ENCODE data around the gene CTU1. TPM values are rescaled to one million over a fixed set of nuclear protein-coding genes. Genes with fewer than 3 reads are reported as not detected.

The CTU1 gene
- total RNA-seq, 1 experiment from 2014 or later: 9.3 TPM

GRCh38 chr19:51091895-51092873, 16.0 kb downstream of the CTU1 start:
- DNase-seq (ENCODE audit: low read depth, low spot score) (no peak), ATAC-seq (no peak)
- Histone ChIP-seq H3K36me3 (ENCODE audit: control insufficient read depth, insufficient read depth, low read length) (no peaks in the 10 kb centered on the region), H3K27me3 (ENCODE audit: control insufficient read depth, insufficient read depth, low read length) (no peaks in the 10 kb centered on the region), H3K9me3 (ENCODE audit: control insufficient read depth, insufficient read depth, low read depth, low read length) (no peaks in the 10 kb centered on the region), H3K4me1 (ENCODE audit: control insufficient read depth, insufficient read depth, low read length) (no peaks in the 10 kb centered on the region; the same call in 1 of the 2 replicates), H3K27ac (ENCODE audit: low read length) (no peak overlapping the region), H3K4me3 (ENCODE audit: low read depth in 2 of 2, low read length in 2 of 2) (no peak overlapping the region)
- in situ Hi-C loops (cut with HindIII; ENCODE audit: low pct_unique_long_range_greater_than_20kb, low sequenced_read_pairs) (no loop called here), intact Hi-C loops (cut with micrococcal nuclease; ENCODE audit: unreplicated experiment) (loop anchor here (10.0 kb wide), 1 partner anchor 167 kb away; no protein-coding TSS in a partner anchor)
- ChIA-PET CTCF (no interaction called here), POLR2A (no interaction called here)
- no peak for TF ChIP-seq SIN3A (IDR thresholded peaks at IDR 0.05; ENCODE audit: borderline replicate concordance, insufficient read depth, low read depth, low read length)
- TF ChIP-seq TCF7L2 (IDR thresholded peaks at IDR 0.05; ENCODE audit: low read depth, low read length): no peak
- BruUV-seq (replicated peaks): no TSS peak

GRCh38 chr19:51091126-51091525, 17.1 kb downstream of the CTU1 start:
- Histone ChIP-seq H3K9me3 (ENCODE audit: control insufficient read depth, insufficient read depth, low read depth, low read length) (no peaks in the 10 kb centered on the region), H3K4me3 (ENCODE audit: low read depth in 2 of 2, low read length in 2 of 2) (no peak overlapping the region), H3K27ac (ENCODE audit: low read length) (no peak overlapping the region), H3K4me1 (ENCODE audit: control insufficient read depth, insufficient read depth, low read length) (no peaks in the 10 kb centered on the region; the same call in 1 of the 2 replicates), H3K36me3 (ENCODE audit: control insufficient read depth, insufficient read depth, low read length) (no peaks in the 10 kb centered on the region), H3K27me3 (ENCODE audit: control insufficient read depth, insufficient read depth, low read length) (no peaks in the 10 kb centered on the region)
- TF ChIP-seq POLR2AphosphoS5 (IDR thresholded peaks at IDR 0.05; ENCODE audit: low read depth, low read length) (no peak), REST (IDR thresholded peaks at IDR 0.05; ENCODE audit: insufficient read depth in 1 of 2, low read depth in 2 of 2, low read length in 1 of 2) (no peak), TCF7L2 (IDR thresholded peaks at IDR 0.05; ENCODE audit: low read depth, low read length) (no peak), SIN3A (IDR thresholded peaks at IDR 0.05; ENCODE audit: borderline replicate concordance, insufficient read depth, low read depth, low read length) (no peak), CTCF (IDR thresholded peaks at IDR 0.05) (no peak)
- BruUV-seq (replicated peaks): no TSS peak
- in situ Hi-C loops (cut with HindIII; ENCODE audit: low pct_unique_long_range_greater_than_20kb, low sequenced_read_pairs) (no loop called here), intact Hi-C loops (cut with micrococcal nuclease; ENCODE audit: unreplicated experiment) (loop anchor here (10.0 kb wide), 1 partner anchor 166 kb away; no protein-coding TSS in a partner anchor)
- DNase-seq (ENCODE audit: low read depth, low spot score) (no peak), ATAC-seq (no peak)
- POLR2A ChIA-PET: no interaction called here
- CTCF ChIA-PET: no interaction called here

All from Panc1 (cell line).